BE2C (cell line): ENCODE measurements around the gene SETX.
"Not testable (repeated sequence)": the region's sequence is repeated elsewhere in the genome, so short reads cannot be mapped to it uniquely, and the experiment has no call there.

Source experiments
- DNase-seq: peaks from one replicate; pipeline ENCODE4 v3.0.0-alpha.2; 2020
- H3K27me3 ChIP-seq: fragments of 250-450 bp; sonication (Bioruptor Pico); 2 replicates; pipeline ENCODE4 v1.5.1; 2020; ENCODE audit warnings: mild to moderate bottlenecking
- H3K36me3 ChIP-seq: fragments of 250-450 bp; sonication (Bioruptor Pico); 2 replicates; pipeline ENCODE4 v1.5.1; 2020; ENCODE audit warnings: mild to moderate bottlenecking
- H3K4me1 ChIP-seq: fragments of 250-450 bp; sonication (Bioruptor Pico); 2 replicates; pipeline ENCODE4 v1.5.1; 2020
- H3K4me3 ChIP-seq: 2 replicates; pipeline ENCODE4 v1.5.1; 2011; ENCODE audit warnings: low read depth, low read length
- H3K9me3 ChIP-seq: fragments of 250-450 bp; sonication (Bioruptor Pico); 2 replicates; pipeline ENCODE4 v1.5.1; 2020
- CTCF ChIP-seq: IDR thresholded peaks from 2 replicates; pipeline ENCODE4 v1.5.1; 2012; ENCODE audit warnings: mild to moderate bottlenecking, low read depth, low read length

Gene SETX

GRCh38 chr9:132390966-132391365 lies 36.2 kb upstream of the SETX start:
- DNase-seq, result no peak
- H3K9me3 ChIP-seq, result no peaks in the 10 kb centered on the region
- H3K4me1 ChIP-seq, result no peaks in the 10 kb centered on the region
- H3K27me3 ChIP-seq, result no peaks in the 10 kb centered on the region
- peaks cover 78% of the 10 kb centered on the region for H3K36me3 ChIP-seq
- no peak for TF ChIP-seq CTCF
- no peak overlapping the region for H3K4me3 ChIP-seq

- no peak for DNase-seq
- H3K36me3 ChIP-seq, result peaks cover 61% of the 10 kb centered on the region
- no peaks in the 10 kb centered on the region for H3K9me3 ChIP-seq
- no peaks in the 10 kb centered on the region for H3K27me3 ChIP-seq
- H3K4me1 ChIP-seq, result no peaks in the 10 kb centered on the region
- TF ChIP-seq CTCF, result no peak
- no peak overlapping the region for H3K4me3 ChIP-seq
Measured at GRCh38 chr9:132387133-132387532, 32.3 kb upstream of the SETX start.

GRCh38 chr9:132384376-132384775 lies 29.6 kb upstream of the SETX start:
- no peak for TF ChIP-seq CTCF
- no peak for DNase-seq
- H3K36me3 ChIP-seq, result peaks cover 39% of the 10 kb centered on the region
- H3K4me3 ChIP-seq, result no peak overlapping the region
- no peaks in the 10 kb centered on the region for H3K27me3 ChIP-seq
- no peaks in the 10 kb centered on the region for H3K4me1 ChIP-seq
- no peaks in the 10 kb centered on the region for H3K9me3 ChIP-seq

GRCh38 chr9:132383462-132383883 lies 28.7 kb upstream of the SETX start:
- TF ChIP-seq CTCF, result no peak
- Histone ChIP-seq H3K4me1 (no peaks in the 10 kb centered on the region), H3K36me3 (peaks cover 37% of the 10 kb centered on the region), H3K27me3 (no peaks in the 10 kb centered on the region), H3K9me3 (no peaks in the 10 kb centered on the region), H3K4me3 (no peak overlapping the region)
- no peak for DNase-seq

- Histone ChIP-seq H3K4me1 (no peaks in the 10 kb centered on the region), H3K27me3 (no peaks in the 10 kb centered on the region), H3K9me3 (no peaks in the 10 kb centered on the region), H3K4me3 (no peak overlapping the region), H3K36me3 (peaks cover 26% of the 10 kb centered on the region)
- DNase-seq, result no peak
- no peak for TF ChIP-seq CTCF
Measured at GRCh38 chr9:132381966-132382541, 27.3 kb upstream of the SETX start.

GRCh38 chr9:132378416-132378815 lies 23.6 kb upstream of the SETX start:
- H3K27me3 ChIP-seq, H3K4me1 ChIP-seq, H3K4me3 ChIP-seq, H3K9me3 ChIP-seq, DNase-seq: not testable (repeated sequence)
- peaks cover 22% of the 10 kb centered on the region for H3K36me3 ChIP-seq

- not testable (repeated sequence) for H3K27me3 ChIP-seq, H3K9me3 ChIP-seq, DNase-seq, H3K4me3 ChIP-seq, H3K4me1 ChIP-seq
- H3K36me3 ChIP-seq, result peaks cover 22% of the 10 kb centered on the region
Measured at GRCh38 chr9:132377769-132378168, 23.0 kb upstream of the SETX start.
